Panc1 (cell line): ENCODE results near the gene GDI1. TPM values are rescaled to one million over a fixed set of nuclear protein-coding genes. Genes with fewer than 3 reads are reported as not detected.

Experiments used
- ATAC-seq: fragments of 200-7000 bp; cut with Tn5 transposase; 2 replicates; pipeline ENCODE4 v1.9.1; 2020; ENCODE audit warnings: mild to moderate bottlenecking, moderate library complexity
- BruUV-seq: library from RNA; stranded (reverse); fragments of 400-500 nt; replicated peaks from 2 replicates; lab custom pipeline; 2021; lab: Mats Ljungman, UMichigan
- CTCF ChIA-PET: fragments of 300-600 bp; sonication (Branson Sonifier 250); formaldehyde crosslinking; loops from one replicate; lab custom pipeline; 2022; ENCODE audit warnings: antibody characterized with exemption; lab: Charles Lee
- POLR2A ChIA-PET: fragments of 300-600 bp; sonication (Branson Sonifier 250); formaldehyde crosslinking; loops from one replicate; lab custom pipeline; 2022; ENCODE audit warnings: antibody characterized with exemption; lab: Charles Lee
- DNase-seq: peaks from one replicate; pipeline ENCODE4 v3.0.0-alpha.2; 2010; ENCODE audit warnings: low read depth, low spot score
- H3K27ac ChIP-seq: 2 replicates; pipeline ENCODE4 v1.5.1; 2011; ENCODE audit warnings: mild to moderate bottlenecking, low read length, inconsistent platforms
- H3K27me3 ChIP-seq: fragments of 200-500 bp; sonication (Bioruptor generic); 2 replicates; pipeline ENCODE4 v1.6.0; 2014; ENCODE audit warnings: low read length, inconsistent platforms; ENCODE audit not compliant: control insufficient read depth, insufficient read depth
- H3K36me3 ChIP-seq: fragments of 200-500 bp; sonication (Bioruptor generic); 2 replicates; pipeline ENCODE4 v1.5.1; 2014; ENCODE audit warnings: inconsistent platforms, mild to moderate bottlenecking, low read length, moderate library complexity; ENCODE audit not compliant: control insufficient read depth, insufficient read depth
- H3K4me1 ChIP-seq: 2 replicates; pipeline ENCODE4 v1.5.1; 2011; ENCODE audit warnings: inconsistent platforms, mild to moderate bottlenecking, low read length, moderate library complexity; ENCODE audit not compliant: control insufficient read depth, insufficient read depth
- H3K4me3 ChIP-seq, 2 experiments: 2 replicates each; pipeline ENCODE4 v1.5.1; 2011 to 2012; ENCODE audit warnings: low read depth in 2 of 2, low read length in 2 of 2, mild to moderate bottlenecking in 2 of 2, inconsistent platforms in 1 of 2, moderate library complexity in 1 of 2
- H3K9me3 ChIP-seq: fragments of 200-500 bp; sonication (Bioruptor generic); 2 replicates; pipeline ENCODE4 v1.5.1; 2014; ENCODE audit warnings: low read depth, mild to moderate bottlenecking, inconsistent platforms, low read length, moderate library complexity; ENCODE audit not compliant: control insufficient read depth, insufficient read depth
- POLR2AphosphoS5 ChIP-seq: IDR thresholded peaks from 2 replicates; pipeline ENCODE4 v1.6.1; 2012; ENCODE audit warnings: mild to moderate bottlenecking, low read depth, low read length, moderate library complexity
- SIN3A ChIP-seq: IDR thresholded peaks from 2 replicates; pipeline ENCODE4 v1.6.1; 2012; ENCODE audit warnings: low read depth, mild to moderate bottlenecking, low read length, moderate library complexity, borderline replicate concordance; ENCODE audit not compliant: insufficient read depth
- TCF7L2 ChIP-seq: IDR thresholded peaks from 2 replicates; pipeline ENCODE4 v1.6.1; 2011; ENCODE audit warnings: mild to moderate bottlenecking, low read depth, low read length, inconsistent platforms
- in situ Hi-C: cut with HindIII; loops from 2 replicates; pipeline ENCODE4 v1.10.0; 2016; ENCODE audit warnings: low sequenced_read_pairs, low pct_unique_long_range_greater_than_20kb
- intact Hi-C: fragments of 100-400 bp; cut with micrococcal nuclease; formaldehyde crosslinking; loops from one replicate; pipeline ENCODE4 v1.10.0; 2022; ENCODE audit not compliant: unreplicated experiment
- total RNA-seq: library from RNA; stranded (reverse); gene quantifications from one replicate; pipeline ENCODE4 v1.2.1, GENCODE V29; 2021; ENCODE audit not compliant: unreplicated experiment
- TF ChIP-seq, protein P1 (sequence below): fragments of 450-650 bp; IDR thresholded peaks from 2 replicates; pipeline ENCODE4 v1.5.1; 2017; ENCODE audit warnings: mild to moderate bottlenecking
- TF ChIP-seq, protein P2 (sequence below), 2 experiments: IDR thresholded peaks; 2 replicates each; pipeline ENCODE4 v1.6.1; 2011 to 2012; ENCODE audit warnings: low read depth in 2 of 2, control low read depth in 1 of 2, low read length in 1 of 2, mild to moderate bottlenecking in 1 of 2, moderate library complexity in 1 of 2; ENCODE audit not compliant: insufficient read depth in 1 of 2

The GDI1 gene
- total RNA-seq, 1 experiment from 2014 or later, result 317 TPM

DNA sequence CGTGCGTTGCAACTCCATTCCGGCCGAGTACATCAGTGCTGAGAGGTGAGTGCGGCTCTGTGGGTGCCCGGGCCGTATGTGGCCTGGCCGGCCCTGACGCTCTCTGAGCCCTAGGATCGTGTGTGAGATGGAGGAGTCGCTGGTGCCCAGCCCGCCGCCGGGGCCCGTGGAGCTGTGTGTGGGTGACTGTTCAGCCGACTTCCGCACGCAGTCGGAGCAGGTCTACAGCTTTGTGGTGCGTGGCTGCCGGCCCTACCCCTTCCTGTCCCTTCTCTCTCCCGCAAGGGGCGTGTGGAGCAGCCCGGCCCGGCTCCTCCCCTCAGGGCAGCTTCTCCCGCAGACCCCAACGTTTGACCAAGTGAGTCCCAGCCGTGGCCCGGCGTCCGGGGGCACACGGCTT is 29.1 kb downstream of the GDI1 start:
- DNase-seq, result no peak
- no peak overlapping the region for H3K4me3 ChIP-seq
- in situ Hi-C loops, result no loop called here
- CTCF ChIA-PET, result no interaction called here
- intact Hi-C loops, result no loop called here
- H3K36me3 ChIP-seq, result no peaks in the 10 kb centered on the region
- BruUV-seq, result no TSS peak
- POLR2A ChIA-PET, result no interaction called here
- no peak for ATAC-seq
- H3K9me3 ChIP-seq, result no peaks in the 10 kb centered on the region
- TF ChIP-seq, protein P1, sequence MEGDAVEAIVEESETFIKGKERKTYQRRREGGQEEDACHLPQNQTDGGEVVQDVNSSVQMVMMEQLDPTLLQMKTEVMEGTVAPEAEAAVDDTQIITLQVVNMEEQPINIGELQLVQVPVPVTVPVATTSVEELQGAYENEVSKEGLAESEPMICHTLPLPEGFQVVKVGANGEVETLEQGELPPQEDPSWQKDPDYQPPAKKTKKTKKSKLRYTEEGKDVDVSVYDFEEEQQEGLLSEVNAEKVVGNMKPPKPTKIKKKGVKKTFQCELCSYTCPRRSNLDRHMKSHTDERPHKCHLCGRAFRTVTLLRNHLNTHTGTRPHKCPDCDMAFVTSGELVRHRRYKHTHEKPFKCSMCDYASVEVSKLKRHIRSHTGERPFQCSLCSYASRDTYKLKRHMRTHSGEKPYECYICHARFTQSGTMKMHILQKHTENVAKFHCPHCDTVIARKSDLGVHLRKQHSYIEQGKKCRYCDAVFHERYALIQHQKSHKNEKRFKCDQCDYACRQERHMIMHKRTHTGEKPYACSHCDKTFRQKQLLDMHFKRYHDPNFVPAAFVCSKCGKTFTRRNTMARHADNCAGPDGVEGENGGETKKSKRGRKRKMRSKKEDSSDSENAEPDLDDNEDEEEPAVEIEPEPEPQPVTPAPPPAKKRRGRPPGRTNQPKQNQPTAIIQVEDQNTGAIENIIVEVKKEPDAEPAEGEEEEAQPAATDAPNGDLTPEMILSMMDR, result no peak
- TF ChIP-seq POLR2AphosphoS5 (no peak), SIN3A (no peak), TCF7L2 (no peak)
- TF ChIP-seq, protein P2, sequence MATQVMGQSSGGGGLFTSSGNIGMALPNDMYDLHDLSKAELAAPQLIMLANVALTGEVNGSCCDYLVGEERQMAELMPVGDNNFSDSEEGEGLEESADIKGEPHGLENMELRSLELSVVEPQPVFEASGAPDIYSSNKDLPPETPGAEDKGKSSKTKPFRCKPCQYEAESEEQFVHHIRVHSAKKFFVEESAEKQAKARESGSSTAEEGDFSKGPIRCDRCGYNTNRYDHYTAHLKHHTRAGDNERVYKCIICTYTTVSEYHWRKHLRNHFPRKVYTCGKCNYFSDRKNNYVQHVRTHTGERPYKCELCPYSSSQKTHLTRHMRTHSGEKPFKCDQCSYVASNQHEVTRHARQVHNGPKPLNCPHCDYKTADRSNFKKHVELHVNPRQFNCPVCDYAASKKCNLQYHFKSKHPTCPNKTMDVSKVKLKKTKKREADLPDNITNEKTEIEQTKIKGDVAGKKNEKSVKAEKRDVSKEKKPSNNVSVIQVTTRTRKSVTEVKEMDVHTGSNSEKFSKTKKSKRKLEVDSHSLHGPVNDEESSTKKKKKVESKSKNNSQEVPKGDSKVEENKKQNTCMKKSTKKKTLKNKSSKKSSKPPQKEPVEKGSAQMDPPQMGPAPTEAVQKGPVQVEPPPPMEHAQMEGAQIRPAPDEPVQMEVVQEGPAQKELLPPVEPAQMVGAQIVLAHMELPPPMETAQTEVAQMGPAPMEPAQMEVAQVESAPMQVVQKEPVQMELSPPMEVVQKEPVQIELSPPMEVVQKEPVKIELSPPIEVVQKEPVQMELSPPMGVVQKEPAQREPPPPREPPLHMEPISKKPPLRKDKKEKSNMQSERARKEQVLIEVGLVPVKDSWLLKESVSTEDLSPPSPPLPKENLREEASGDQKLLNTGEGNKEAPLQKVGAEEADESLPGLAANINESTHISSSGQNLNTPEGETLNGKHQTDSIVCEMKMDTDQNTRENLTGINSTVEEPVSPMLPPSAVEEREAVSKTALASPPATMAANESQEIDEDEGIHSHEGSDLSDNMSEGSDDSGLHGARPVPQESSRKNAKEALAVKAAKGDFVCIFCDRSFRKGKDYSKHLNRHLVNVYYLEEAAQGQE (IDR thresholded peaks at IDR 0.05; ENCODE audit: insufficient read depth in 1 of 2, low read depth in 2 of 2, low read length in 1 of 2), result no peak
- H3K27ac ChIP-seq, result no peak overlapping the region
- no peaks in the 10 kb centered on the region for H3K27me3 ChIP-seq
- no peaks in the 10 kb centered on the region for H3K4me1 ChIP-seq

DNA sequence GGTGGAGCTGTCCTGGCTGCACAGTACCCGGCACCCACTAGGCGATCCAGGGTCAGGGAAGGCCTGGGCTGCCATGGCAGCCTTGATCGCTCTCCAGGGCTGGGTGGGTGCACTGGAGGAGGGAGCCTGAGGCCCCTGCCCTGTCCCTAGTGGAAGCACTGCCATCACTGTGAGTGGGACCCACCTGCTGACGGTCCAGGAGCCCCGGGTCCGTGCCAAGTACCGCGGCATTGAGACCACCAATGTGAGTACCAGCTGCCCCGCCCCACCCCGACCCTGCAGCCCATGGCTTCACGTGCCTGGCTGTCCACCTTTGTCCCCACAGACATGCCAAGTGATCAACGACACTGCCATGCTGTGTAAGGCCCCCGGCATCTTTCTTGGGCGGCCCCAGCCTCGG is 30.0 kb downstream of the GDI1 start:
- POLR2A ChIA-PET, result no interaction called here
- ATAC-seq, result no peak
- no peak for DNase-seq
- CTCF ChIA-PET, result no interaction called here
- Histone ChIP-seq H3K4me3 (no peak overlapping the region), H3K4me1 (no peaks in the 10 kb centered on the region), H3K36me3 (no peaks in the 10 kb centered on the region), H3K27me3 (no peaks in the 10 kb centered on the region), H3K9me3 (no peaks in the 10 kb centered on the region), H3K27ac (no peak overlapping the region)
- intact Hi-C loops (no loop called here), in situ Hi-C loops (no loop called here)
- TF ChIP-seq POLR2AphosphoS5, result no peak
- TF ChIP-seq, protein P1, result no peak
- TF ChIP-seq TCF7L2, result no peak
- TF ChIP-seq, protein P2 (IDR thresholded peaks at IDR 0.05; ENCODE audit: insufficient read depth in 1 of 2, low read depth in 2 of 2, low read length in 1 of 2), result no peak
- no TSS peak for BruUV-seq
